ENCODE measurements around the gene LHFPL6. TPM values are rescaled to one million over a fixed set of nuclear protein-coding genes. Genes with fewer than 3 reads are reported as not detected.

The LHFPL6 gene
- total RNA-seq, 2 donors from 2014 or later, result 0.53 to 2.8 TPM

DNA sequence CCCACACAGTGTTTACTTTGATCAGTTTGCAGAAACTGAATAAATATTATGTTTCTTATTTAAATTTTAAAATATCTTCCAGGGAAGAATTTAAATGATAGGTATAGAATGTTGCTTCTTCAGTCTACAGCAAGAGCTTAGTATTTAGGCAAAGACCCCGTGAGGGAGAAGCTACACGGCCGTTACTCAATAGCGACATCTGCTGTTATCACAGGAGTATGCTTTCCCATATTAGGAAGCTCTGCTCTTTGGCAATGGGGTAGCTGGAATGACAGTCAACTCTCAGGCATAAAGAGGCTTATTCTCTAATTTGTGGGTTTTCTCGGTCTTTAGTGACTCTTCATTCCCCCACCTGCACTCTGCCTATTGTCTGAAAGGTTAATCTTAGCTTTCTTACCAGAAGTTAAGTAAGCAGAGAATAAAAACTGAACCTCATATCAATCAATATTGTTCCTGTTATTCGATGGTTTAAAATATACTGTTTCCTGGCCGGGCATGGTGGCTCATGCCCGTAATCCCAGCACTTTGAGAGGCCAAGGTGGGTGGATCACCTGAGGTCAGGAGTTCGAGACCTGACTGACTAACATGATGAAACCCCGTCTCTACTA lies 13.2 kb upstream of the LHFPL6 start:
- H3K27me3 Mint-ChIP-seq (ENCODE audit: insufficient read depth), result peaks cover 2% of the 10 kb centered on the region
- H3K4me1 ChIP-seq (ENCODE audit: control insufficient read depth, insufficient read depth, low read length), result no peaks in the 10 kb centered on the region
- no peaks in the 10 kb centered on the region for H3K9me3 ChIP-seq (ENCODE audit: control insufficient read depth, low read length)
- no peaks in the 10 kb centered on the region for H3K36me3 Mint-ChIP-seq (ENCODE audit: low read depth)
- H3K27ac Mint-ChIP-seq, result no peak overlapping the region
- TF ChIP-seq, protein P1, sequence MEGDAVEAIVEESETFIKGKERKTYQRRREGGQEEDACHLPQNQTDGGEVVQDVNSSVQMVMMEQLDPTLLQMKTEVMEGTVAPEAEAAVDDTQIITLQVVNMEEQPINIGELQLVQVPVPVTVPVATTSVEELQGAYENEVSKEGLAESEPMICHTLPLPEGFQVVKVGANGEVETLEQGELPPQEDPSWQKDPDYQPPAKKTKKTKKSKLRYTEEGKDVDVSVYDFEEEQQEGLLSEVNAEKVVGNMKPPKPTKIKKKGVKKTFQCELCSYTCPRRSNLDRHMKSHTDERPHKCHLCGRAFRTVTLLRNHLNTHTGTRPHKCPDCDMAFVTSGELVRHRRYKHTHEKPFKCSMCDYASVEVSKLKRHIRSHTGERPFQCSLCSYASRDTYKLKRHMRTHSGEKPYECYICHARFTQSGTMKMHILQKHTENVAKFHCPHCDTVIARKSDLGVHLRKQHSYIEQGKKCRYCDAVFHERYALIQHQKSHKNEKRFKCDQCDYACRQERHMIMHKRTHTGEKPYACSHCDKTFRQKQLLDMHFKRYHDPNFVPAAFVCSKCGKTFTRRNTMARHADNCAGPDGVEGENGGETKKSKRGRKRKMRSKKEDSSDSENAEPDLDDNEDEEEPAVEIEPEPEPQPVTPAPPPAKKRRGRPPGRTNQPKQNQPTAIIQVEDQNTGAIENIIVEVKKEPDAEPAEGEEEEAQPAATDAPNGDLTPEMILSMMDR (conservative IDR thresholded peaks at IDR 0.05), result peak; percentile 92
- 45 to 48% methylated on average over 9 to 10 of the region's 10 CpGs for WGBS, 2 experiments (ENCODE audit: insufficient coverage in 1 of 2, insufficient read length in 1 of 2)
- DNase-seq, result peak; percentile 79
- H3K27me3 ChIP-seq (ENCODE audit: control insufficient read depth, insufficient read depth, low read length, poor library complexity, severe bottlenecking), result no peaks in the 10 kb centered on the region
- no peak overlapping the region for H3K4me3 Mint-ChIP-seq
- H3K4me3 ChIP-seq (ENCODE audit: low read length), result no peak overlapping the region
- no peak overlapping the region for H3K27ac ChIP-seq (ENCODE audit: low read depth, low read length)
- H3K36me3 ChIP-seq (ENCODE audit: control insufficient read depth, insufficient read depth, low read length), result no peaks in the 10 kb centered on the region
- no peaks in the 10 kb centered on the region for H3K9me3 Mint-ChIP-seq
- no peak overlapping the region for H3K9ac ChIP-seq (ENCODE audit: extremely low read depth, low read length, poor library complexity, severe bottlenecking)
- H3K4me1 Mint-ChIP-seq, result peaks cover 2% of the 10 kb centered on the region

DNA sequence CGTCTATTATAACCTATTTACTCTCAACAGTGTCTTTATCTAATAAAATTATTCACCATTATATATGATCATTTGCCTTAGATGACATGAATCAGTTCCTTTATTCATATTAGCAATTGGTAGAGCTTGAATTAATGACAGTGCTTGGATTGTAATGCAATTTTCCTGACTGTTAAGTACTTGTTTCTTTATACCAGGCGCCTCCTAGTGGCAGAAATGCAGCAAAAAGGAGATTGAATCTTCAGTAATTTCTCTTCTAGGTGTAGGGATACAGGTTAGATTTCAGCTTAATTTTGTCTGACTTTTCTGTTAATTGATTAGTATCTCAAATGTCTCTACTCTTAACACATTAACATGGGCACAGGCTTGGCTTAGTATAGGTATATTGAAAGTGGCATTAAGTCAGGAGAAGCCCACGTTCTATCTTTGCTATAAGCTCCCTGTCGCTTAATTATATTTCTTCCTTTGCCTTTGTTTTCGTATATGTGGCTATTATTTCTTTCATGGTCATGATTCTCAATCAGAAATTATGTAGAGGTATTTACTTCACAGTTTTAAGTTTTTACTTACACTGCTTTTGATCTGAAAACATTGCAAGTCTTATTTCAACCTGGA lies 9.1 kb upstream of the LHFPL6 start:
- Mint-ChIP-seq H3K27ac (no peak overlapping the region), H3K27me3 (ENCODE audit: insufficient read depth) (peaks cover 29% of the 10 kb centered on the region), H3K9me3 (no peaks in the 10 kb centered on the region), H3K4me1 (peaks cover 3% of the 10 kb centered on the region), H3K4me3 (no peak overlapping the region), H3K36me3 (ENCODE audit: low read depth) (no peaks in the 10 kb centered on the region)
- Histone ChIP-seq H3K27ac (ENCODE audit: low read depth, low read length) (no peak overlapping the region), H3K4me1 (ENCODE audit: control insufficient read depth, insufficient read depth, low read length) (no peaks in the 10 kb centered on the region), H3K27me3 (ENCODE audit: control insufficient read depth, insufficient read depth, low read length, poor library complexity, severe bottlenecking) (no peaks in the 10 kb centered on the region), H3K9ac (ENCODE audit: extremely low read depth, low read length, poor library complexity, severe bottlenecking) (no peak overlapping the region), H3K4me3 (ENCODE audit: low read length) (no peak overlapping the region), H3K9me3 (ENCODE audit: control insufficient read depth, low read length) (no peaks in the 10 kb centered on the region), H3K36me3 (ENCODE audit: control insufficient read depth, insufficient read depth, low read length) (no peaks in the 10 kb centered on the region)
- TF ChIP-seq, protein P1 (conservative IDR thresholded peaks at IDR 0.05), result peak; percentile 93
- peak; percentile 88 for DNase-seq
- WGBS, 2 experiments (ENCODE audit: insufficient coverage in 1 of 2, insufficient read length in 1 of 2), result 0 to 70% methylated on average over 1 to 4 of the region's 5 CpGs

DNA sequence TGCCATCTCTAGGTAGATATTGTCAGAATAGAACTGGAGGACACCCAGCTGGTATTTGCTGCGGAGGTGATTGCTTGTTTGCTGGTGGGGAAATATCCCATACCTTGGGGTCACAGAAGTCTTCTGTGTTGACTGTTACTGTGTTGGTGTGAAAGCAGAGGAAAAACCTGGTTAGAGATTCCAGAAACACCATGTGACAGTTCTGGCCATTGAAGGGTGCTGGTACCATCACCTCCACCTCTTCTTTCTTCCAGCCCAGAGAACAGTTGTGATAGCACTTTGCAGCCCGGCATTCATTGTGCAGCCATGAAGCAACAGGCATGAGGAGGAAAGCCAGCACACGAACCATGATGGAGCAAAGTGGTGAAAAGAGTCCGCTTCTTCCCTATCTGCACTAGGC lies 4.9 kb upstream of the LHFPL6 start:
- peaks cover 67% of the 10 kb centered on the region for H3K27me3 Mint-ChIP-seq (ENCODE audit: insufficient read depth)
- H3K36me3 Mint-ChIP-seq (ENCODE audit: low read depth), result no peaks in the 10 kb centered on the region
- no peak overlapping the region for H3K9ac ChIP-seq (ENCODE audit: extremely low read depth, low read length, poor library complexity, severe bottlenecking)
- no peaks in the 10 kb centered on the region for H3K9me3 Mint-ChIP-seq
- no peak overlapping the region for H3K27ac ChIP-seq (ENCODE audit: low read depth, low read length)
- no peak overlapping the region for H3K4me3 ChIP-seq (ENCODE audit: low read length)
- H3K27ac Mint-ChIP-seq, result no peak overlapping the region
- peaks cover 3% of the 10 kb centered on the region for H3K4me1 Mint-ChIP-seq
- H3K9me3 ChIP-seq (ENCODE audit: control insufficient read depth, low read length), result no peaks in the 10 kb centered on the region
- no peaks in the 10 kb centered on the region for H3K4me1 ChIP-seq (ENCODE audit: control insufficient read depth, insufficient read depth, low read length)
- TF ChIP-seq, protein P1 (conservative IDR thresholded peaks at IDR 0.05), result no peak
- no peaks in the 10 kb centered on the region for H3K36me3 ChIP-seq (ENCODE audit: control insufficient read depth, insufficient read depth, low read length)
- DNase-seq, result no peak
- H3K4me3 Mint-ChIP-seq, result no peak overlapping the region
- 88 to 93% methylated on average over 4 of the region's 4 CpGs for WGBS, 2 experiments (ENCODE audit: insufficient coverage in 1 of 2, insufficient read length in 1 of 2)
- peaks cover 22% of the 10 kb centered on the region for H3K27me3 ChIP-seq (ENCODE audit: control insufficient read depth, insufficient read depth, low read length, poor library complexity, severe bottlenecking)
